RPMI7951 (cell line): Measurements from ENCODE around the gene IGLL5. TPM values are rescaled to one million over a fixed set of nuclear protein-coding genes. Genes with fewer than 3 reads are reported as not detected.
"Not testable (repeated sequence)": the region's sequence is repeated elsewhere in the genome, so short reads cannot be mapped to it uniquely, and the experiment has no call there.

Source experiments
- DNase-seq: peaks from one replicate; pipeline ENCODE4 v3.0.0-alpha.2; 2012; ENCODE audit warnings: low read depth
- total RNA-seq: library from RNA; depleted of rRNA; stranded (reverse); fragments of >200 nt; shearing (Covaris generic); gene quantifications from 2 replicates; pipeline ENCODE4 v1.2.3, GENCODE V29; 2014

Gene IGLL5
- total RNA-seq, 1 experiment from 2014 or later, result not detected

- no peak for DNase-seq
Observed at GRCh38 chr22:22914726-22915669, 27.4 kb downstream of the IGLL5 start.

- no peak for DNase-seq
Observed at GRCh38 chr22:22915670-22916035, 28.0 kb downstream of the IGLL5 start.

GRCh38 chr22:22916215-22916951 is 28.8 kb downstream of the IGLL5 start:
- DNase-seq, result no peak

- DNase-seq, result no peak
Observed at GRCh38 chr22:22916952-22917290, 29.3 kb downstream of the IGLL5 start.

- DNase-seq, result no peak
Observed at GRCh38 chr22:22917377-22917776, 29.8 kb downstream of the IGLL5 start.

- DNase-seq, result no peak
Observed at GRCh38 chr22:22918297-22918965, 30.8 kb downstream of the IGLL5 start.

GRCh38 chr22:22919041-22919440 is 31.4 kb downstream of the IGLL5 start:
- DNase-seq, result no peak

GRCh38 chr22:22920104-22920654 is 32.6 kb downstream of the IGLL5 start:
- DNase-seq, result no peak

- DNase-seq, result no peak
Observed at GRCh38 chr22:22920910-22921550, 33.4 kb downstream of the IGLL5 start.

- no peak for DNase-seq
Observed at GRCh38 chr22:22921575-22921974, 34.0 kb downstream of the IGLL5 start.

- not testable (repeated sequence) for DNase-seq
Observed at GRCh38 chr22:22922092-22922953, 34.7 kb downstream of the IGLL5 start.

GRCh38 chr22:22922954-22923319 is 35.3 kb downstream of the IGLL5 start:
- DNase-seq, result no peak

GRCh38 chr22:22923379-22923778 is 35.8 kb downstream of the IGLL5 start:
- no peak for DNase-seq

- no peak for DNase-seq
Observed at GRCh38 chr22:22923930-22924329, 36.3 kb downstream of the IGLL5 start.

GRCh38 chr22:22924369-22925145 is 36.9 kb downstream of the IGLL5 start:
- DNase-seq, result no peak

- DNase-seq, result no peak
Observed at GRCh38 chr22:22925146-22925804, 37.7 kb downstream of the IGLL5 start.

- DNase-seq, result no peak
Observed at GRCh38 chr22:22925805-22926369, 38.3 kb downstream of the IGLL5 start.

GRCh38 chr22:22926370-22927195 is 39.0 kb downstream of the IGLL5 start:
- no peak for DNase-seq
